Endodermal cell (in vitro differentiated cells): ENCODE data around the gene LMF1. TPM values are rescaled to one million over a fixed set of nuclear protein-coding genes. Genes with fewer than 3 reads are reported as not detected.

Source experiments
- DNase-seq: peaks from one replicate; pipeline ENCODE4 v3.0.0-alpha.2; 2017
- H3K27ac ChIP-seq: 2 replicates; pipeline ENCODE4 v1.5.1; 2013; ENCODE audit warnings: mild to moderate bottlenecking, low read depth, low read length, moderate library complexity
- H3K27me3 ChIP-seq: 2 replicates; pipeline ENCODE4 v1.6.1; 2013; ENCODE audit warnings: mild to moderate bottlenecking, low read length, moderate library complexity; ENCODE audit not compliant: insufficient read depth, control insufficient read depth, poor library complexity, severe bottlenecking
- H3K36me3 ChIP-seq: 2 replicates; pipeline ENCODE4 v1.7.0; 2013; ENCODE audit warnings: mild to moderate bottlenecking, low read length, moderate library complexity; ENCODE audit not compliant: control insufficient read depth, insufficient read depth
- H3K4me1 ChIP-seq: one replicate; pipeline ENCODE4 v1.7.0; 2013; ENCODE audit warnings: low read length; ENCODE audit not compliant: control insufficient read depth, insufficient read depth
- H3K4me3 ChIP-seq: 2 replicates; pipeline ENCODE4 v1.5.1; 2013; ENCODE audit warnings: mild to moderate bottlenecking, low read length, moderate library complexity
- H3K9ac ChIP-seq: 2 replicates; pipeline ENCODE4 v1.6.1; 2013; ENCODE audit warnings: mild to moderate bottlenecking, low read length, moderate library complexity; ENCODE audit not compliant: poor library complexity, severe bottlenecking; ENCODE audit errors: extremely low read depth
- H3K9me3 ChIP-seq: 2 replicates; pipeline ENCODE4 v1.6.1; 2013; ENCODE audit warnings: mild to moderate bottlenecking, low read length, moderate library complexity; ENCODE audit not compliant: control insufficient read depth
- H3K27ac Mint-ChIP-seq: 2 replicates; pipeline ENCODE4 v1.8.0; 2020; ENCODE audit warnings: mixed read lengths
- H3K27me3 Mint-ChIP-seq: 2 replicates; pipeline ENCODE4 v1.8.0; 2021; ENCODE audit warnings: mild to moderate bottlenecking, mixed read lengths; ENCODE audit not compliant: insufficient read depth
- H3K36me3 Mint-ChIP-seq: 2 replicates; pipeline ENCODE4 v1.8.0; 2020; ENCODE audit warnings: low read depth, mixed read lengths
- H3K4me1 Mint-ChIP-seq: 2 replicates; pipeline ENCODE4 v1.8.0; 2020; ENCODE audit warnings: mixed read lengths
- H3K4me3 Mint-ChIP-seq: 2 replicates; pipeline ENCODE4 v1.8.0; 2020; ENCODE audit warnings: mild to moderate bottlenecking, moderate library complexity, mixed read lengths
- H3K9me3 Mint-ChIP-seq: 2 replicates; pipeline ENCODE4 v1.8.0; 2020; ENCODE audit warnings: mild to moderate bottlenecking, mixed read lengths
- WGBS, 2 experiments: methylation state at CpG; one replicate each; pipeline versions ENCODE4 v1.1.5 to v1.1.7; 2013; ENCODE audit warnings: missing lambda C conversion rate in 2 of 2, mixed read lengths in 1 of 2; ENCODE audit not compliant: insufficient coverage in 1 of 2, insufficient read length in 1 of 2; 5-methylcytosine and 5-hydroxymethylcytosine counted together
- total RNA-seq, 2 donors: library from RNA; stranded (reverse); fragmentation: NEBNext Ultra II Directional in 1 of 2; extraction: Animal tissue kit (Norgen Biotek cat#: 25700) in 1 of 2; gene quantifications; 2 replicates in 1 of 2; 3 replicates in 1 of 2; pipeline ENCODE4 v1.2.1, GENCODE V29; 2021
- TF ChIP-seq, protein P1 (sequence below): fragments of 200-600 bp; sonication (generic); conservative IDR thresholded peaks from 2 replicates; pipeline ENCODE4 v1.5.0; 2021; ENCODE audit warnings: antibody characterized with exemption, mild to moderate bottlenecking

LMF1 gene
- total RNA-seq, 2 donors from 2014 or later: 13.7 to 15.1 TPM

DNA sequence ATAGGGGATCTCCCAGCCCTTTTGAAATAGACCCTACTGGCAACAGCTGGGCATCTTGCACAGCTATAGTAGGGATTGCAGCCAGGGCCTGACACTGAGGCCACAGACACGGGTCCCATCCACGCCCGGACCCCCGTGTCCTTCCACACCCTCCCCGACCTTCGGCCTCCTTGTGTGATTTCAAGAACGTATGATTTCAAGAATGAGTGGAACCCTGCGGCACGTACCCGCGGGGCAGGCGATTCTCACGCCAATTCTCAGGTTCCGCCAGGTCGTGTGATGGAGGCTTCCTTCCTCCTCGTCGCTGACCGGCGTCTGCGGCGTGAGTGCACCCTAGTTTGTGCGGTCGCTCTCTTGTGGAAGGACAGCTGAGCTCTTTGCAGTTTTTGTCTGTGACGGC, 114.0 kb downstream of the LMF1 start:
- H3K9ac ChIP-seq: no peak overlapping the region
- H3K27ac ChIP-seq: no peak overlapping the region
- no peaks in the 10 kb centered on the region for H3K36me3 ChIP-seq
- no peak for DNase-seq
- Mint-ChIP-seq H3K9me3 (peaks cover 44% of the 10 kb centered on the region), H3K4me3 (no peak overlapping the region), H3K36me3 (no peaks in the 10 kb centered on the region), H3K27ac (no peak overlapping the region), H3K27me3 (no peaks in the 10 kb centered on the region), H3K4me1 (no peaks in the 10 kb centered on the region)
- no peaks in the 10 kb centered on the region for H3K27me3 ChIP-seq
- H3K4me1 ChIP-seq: no peaks in the 10 kb centered on the region
- WGBS, 2 experiments: 96 to 97% methylated on average over 23 to 24 of the region's 24 CpGs
- no peak overlapping the region for H3K4me3 ChIP-seq
- peaks cover 12% of the 10 kb centered on the region for H3K9me3 ChIP-seq
- TF ChIP-seq, protein P1, sequence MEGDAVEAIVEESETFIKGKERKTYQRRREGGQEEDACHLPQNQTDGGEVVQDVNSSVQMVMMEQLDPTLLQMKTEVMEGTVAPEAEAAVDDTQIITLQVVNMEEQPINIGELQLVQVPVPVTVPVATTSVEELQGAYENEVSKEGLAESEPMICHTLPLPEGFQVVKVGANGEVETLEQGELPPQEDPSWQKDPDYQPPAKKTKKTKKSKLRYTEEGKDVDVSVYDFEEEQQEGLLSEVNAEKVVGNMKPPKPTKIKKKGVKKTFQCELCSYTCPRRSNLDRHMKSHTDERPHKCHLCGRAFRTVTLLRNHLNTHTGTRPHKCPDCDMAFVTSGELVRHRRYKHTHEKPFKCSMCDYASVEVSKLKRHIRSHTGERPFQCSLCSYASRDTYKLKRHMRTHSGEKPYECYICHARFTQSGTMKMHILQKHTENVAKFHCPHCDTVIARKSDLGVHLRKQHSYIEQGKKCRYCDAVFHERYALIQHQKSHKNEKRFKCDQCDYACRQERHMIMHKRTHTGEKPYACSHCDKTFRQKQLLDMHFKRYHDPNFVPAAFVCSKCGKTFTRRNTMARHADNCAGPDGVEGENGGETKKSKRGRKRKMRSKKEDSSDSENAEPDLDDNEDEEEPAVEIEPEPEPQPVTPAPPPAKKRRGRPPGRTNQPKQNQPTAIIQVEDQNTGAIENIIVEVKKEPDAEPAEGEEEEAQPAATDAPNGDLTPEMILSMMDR: no peak

DNA sequence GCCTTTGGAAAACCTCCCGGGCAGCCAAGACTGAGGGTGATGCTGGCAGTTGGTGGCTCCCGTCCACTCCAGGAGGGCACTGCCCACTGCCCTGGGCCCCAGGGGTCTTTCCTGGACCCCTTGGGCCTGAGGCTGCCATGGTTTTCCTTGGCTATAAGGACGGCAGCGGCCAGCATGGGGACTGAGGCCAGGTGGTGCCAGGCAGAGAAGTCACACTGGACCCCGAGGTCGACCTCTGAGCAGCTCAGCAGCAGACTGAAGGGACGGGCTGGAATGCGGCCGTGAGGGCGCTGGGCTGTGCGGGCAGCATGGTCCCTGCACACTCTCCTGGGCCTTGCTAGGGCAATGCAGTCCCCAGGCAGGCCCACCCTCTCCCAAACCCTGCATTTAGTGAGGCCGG, 114.7 kb downstream of the LMF1 start:
- Mint-ChIP-seq H3K4me3 (no peak overlapping the region), H3K27ac (no peak overlapping the region), H3K4me1 (no peaks in the 10 kb centered on the region), H3K36me3 (no peaks in the 10 kb centered on the region), H3K9me3 (peaks cover 41% of the 10 kb centered on the region), H3K27me3 (no peaks in the 10 kb centered on the region)
- Histone ChIP-seq H3K4me3 (no peak overlapping the region), H3K36me3 (no peaks in the 10 kb centered on the region), H3K9me3 (peaks cover 13% of the 10 kb centered on the region), H3K9ac (no peak overlapping the region), H3K4me1 (no peaks in the 10 kb centered on the region), H3K27ac (no peak overlapping the region), H3K27me3 (no peaks in the 10 kb centered on the region)
- TF ChIP-seq, protein P1: no peak
- WGBS, 2 experiments: 93% methylated on average over 10 to 12 of the region's 12 CpGs
- no peak for DNase-seq

- no peak overlapping the region for H3K4me3 Mint-ChIP-seq
- 96 to 100% methylated on average over 11 to 13 of the region's 13 CpGs for WGBS, 2 experiments
- Histone ChIP-seq H3K4me3 (no peak overlapping the region), H3K27me3 (no peaks in the 10 kb centered on the region), H3K9ac (no peak overlapping the region), H3K4me1 (no peaks in the 10 kb centered on the region), H3K27ac (no peak overlapping the region), H3K36me3 (no peaks in the 10 kb centered on the region), H3K9me3 (peaks cover 20% of the 10 kb centered on the region)
- H3K4me1 Mint-ChIP-seq: no peaks in the 10 kb centered on the region
- peaks cover 1% of the 10 kb centered on the region for H3K36me3 Mint-ChIP-seq
- peaks cover 41% of the 10 kb centered on the region for H3K9me3 Mint-ChIP-seq
- DNase-seq: no peak
- H3K27me3 Mint-ChIP-seq: peaks cover under 1% of the 10 kb centered on the region
- TF ChIP-seq, protein P1: no peak
- H3K27ac Mint-ChIP-seq: no peak overlapping the region
Observed at GRCh38 chr16:855471-855870, 115.3 kb downstream of the LMF1 start.
